Neural crest cell (in vitro differentiated cells): Measurements from ENCODE around the gene GORASP2. TPM values are rescaled to one million over a fixed set of nuclear protein-coding genes. Genes with fewer than 3 reads are reported as not detected.
"Not testable (repeated sequence)": the region's sequence is repeated elsewhere in the genome, so short reads cannot be mapped to it uniquely, and the experiment has no call there.

Source experiments
- DNase-seq: peaks from one replicate; pipeline ENCODE4 v3.0.0; 2021; ENCODE audit warnings: low read depth, mixed read lengths, low spot score
- H3K27ac Mint-ChIP-seq: one replicate; pipeline ENCODE4 v1.8.0; 2021; ENCODE audit warnings: mild to moderate bottlenecking, mixed read lengths; ENCODE audit not compliant: unreplicated experiment
- H3K27me3 Mint-ChIP-seq: 2 replicates; pipeline ENCODE4 v1.8.0; 2021; ENCODE audit warnings: low read depth, mild to moderate bottlenecking, mixed read lengths
- H3K36me3 Mint-ChIP-seq: 2 replicates; pipeline ENCODE4 v1.8.0; 2021; ENCODE audit warnings: low read depth, mild to moderate bottlenecking, mixed read lengths
- H3K4me1 Mint-ChIP-seq: 2 replicates; pipeline ENCODE4 v1.8.0; 2021; ENCODE audit warnings: mixed read lengths
- H3K4me3 Mint-ChIP-seq: one replicate; pipeline ENCODE4 v1.8.0; 2021; ENCODE audit warnings: mild to moderate bottlenecking, mixed read lengths
- H3K9me3 Mint-ChIP-seq: 2 replicates; pipeline ENCODE4 v1.8.0; 2021; ENCODE audit warnings: mixed read lengths
- total RNA-seq: library from RNA; stranded (reverse); gene quantifications from 2 replicates; pipeline ENCODE4 v1.2.1, GENCODE V29; 2021
- TF ChIP-seq, protein P1 (sequence below): fragments of 200-600 bp; sonication (generic); conservative IDR thresholded peaks from 2 replicates; pipeline ENCODE4 v1.5.0; 2021; ENCODE audit warnings: antibody characterized with exemption, mild to moderate bottlenecking

The GORASP2 gene
- total RNA-seq, 1 donor from 2014 or later, result 71.4 TPM

DNA sequence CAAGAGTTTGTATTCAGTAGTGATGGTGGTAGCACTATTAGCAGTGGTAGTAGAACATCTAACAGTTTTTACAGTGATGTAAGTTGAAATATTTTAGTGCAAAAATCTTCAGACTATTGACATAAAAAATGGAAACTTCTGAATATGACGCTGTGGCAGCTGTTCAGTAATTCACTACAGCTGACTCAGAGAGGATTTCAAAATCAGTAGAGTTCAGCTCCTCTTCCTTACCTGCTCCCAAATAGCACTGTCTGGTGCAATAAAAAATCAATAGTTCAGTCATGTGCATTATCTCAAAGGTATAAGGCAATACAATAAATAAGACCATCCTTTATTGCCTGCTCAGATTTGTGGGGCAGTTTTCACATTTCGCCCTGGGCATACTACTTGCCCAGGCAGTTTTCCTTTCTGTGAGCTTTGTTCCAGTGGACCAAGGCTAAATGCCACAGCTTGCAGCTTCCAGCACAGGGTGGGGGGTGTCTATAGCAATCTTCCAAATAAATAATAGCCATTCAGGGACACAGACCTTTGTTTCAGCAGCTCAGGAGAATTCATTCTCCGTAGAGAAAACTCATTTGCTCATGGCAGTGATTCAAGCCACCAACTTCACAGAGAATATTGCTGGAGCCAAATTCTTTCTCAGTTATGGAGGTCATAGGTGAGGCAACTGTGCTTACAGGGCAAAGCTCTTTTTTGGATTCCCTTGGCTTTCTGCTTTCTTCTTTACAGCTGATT is 33.9 kb upstream of the GORASP2 start:
- Mint-ChIP-seq H3K27me3 (no peaks in the 10 kb centered on the region), H3K9me3 (no peaks in the 10 kb centered on the region), H3K27ac (no peak overlapping the region), H3K4me1 (peaks cover 5% of the 10 kb centered on the region), H3K36me3 (no peaks in the 10 kb centered on the region), H3K4me3 (no peak overlapping the region)
- TF ChIP-seq, protein P1, sequence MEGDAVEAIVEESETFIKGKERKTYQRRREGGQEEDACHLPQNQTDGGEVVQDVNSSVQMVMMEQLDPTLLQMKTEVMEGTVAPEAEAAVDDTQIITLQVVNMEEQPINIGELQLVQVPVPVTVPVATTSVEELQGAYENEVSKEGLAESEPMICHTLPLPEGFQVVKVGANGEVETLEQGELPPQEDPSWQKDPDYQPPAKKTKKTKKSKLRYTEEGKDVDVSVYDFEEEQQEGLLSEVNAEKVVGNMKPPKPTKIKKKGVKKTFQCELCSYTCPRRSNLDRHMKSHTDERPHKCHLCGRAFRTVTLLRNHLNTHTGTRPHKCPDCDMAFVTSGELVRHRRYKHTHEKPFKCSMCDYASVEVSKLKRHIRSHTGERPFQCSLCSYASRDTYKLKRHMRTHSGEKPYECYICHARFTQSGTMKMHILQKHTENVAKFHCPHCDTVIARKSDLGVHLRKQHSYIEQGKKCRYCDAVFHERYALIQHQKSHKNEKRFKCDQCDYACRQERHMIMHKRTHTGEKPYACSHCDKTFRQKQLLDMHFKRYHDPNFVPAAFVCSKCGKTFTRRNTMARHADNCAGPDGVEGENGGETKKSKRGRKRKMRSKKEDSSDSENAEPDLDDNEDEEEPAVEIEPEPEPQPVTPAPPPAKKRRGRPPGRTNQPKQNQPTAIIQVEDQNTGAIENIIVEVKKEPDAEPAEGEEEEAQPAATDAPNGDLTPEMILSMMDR, result no peak
- no peak for DNase-seq

DNA sequence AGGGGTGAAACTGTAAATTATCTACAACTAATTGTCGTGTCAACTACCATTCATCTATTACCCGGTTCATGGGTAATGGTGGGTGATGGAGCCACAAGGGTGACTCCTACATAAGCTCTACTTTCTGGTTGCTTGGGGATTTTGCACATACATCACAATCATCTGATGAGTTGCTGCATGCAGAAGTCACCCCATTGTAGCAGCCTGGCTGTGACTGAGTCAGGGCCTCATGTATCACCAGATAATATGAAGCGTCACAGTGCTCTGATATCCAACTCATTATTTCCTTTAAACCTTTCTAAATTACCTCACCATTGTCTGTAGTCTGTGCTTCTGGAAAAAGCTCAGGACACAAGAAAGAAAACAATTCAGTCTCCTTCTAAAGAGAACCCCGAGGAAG is 32.4 kb upstream of the GORASP2 start:
- TF ChIP-seq, protein P1, result no peak
- DNase-seq, result no peak
- no peaks in the 10 kb centered on the region for H3K9me3 Mint-ChIP-seq
- H3K4me1 Mint-ChIP-seq, result peaks cover 5% of the 10 kb centered on the region
- no peaks in the 10 kb centered on the region for H3K27me3 Mint-ChIP-seq
- H3K4me3 Mint-ChIP-seq, result no peak overlapping the region
- no peak overlapping the region for H3K27ac Mint-ChIP-seq
- H3K36me3 Mint-ChIP-seq, result no peaks in the 10 kb centered on the region

DNA sequence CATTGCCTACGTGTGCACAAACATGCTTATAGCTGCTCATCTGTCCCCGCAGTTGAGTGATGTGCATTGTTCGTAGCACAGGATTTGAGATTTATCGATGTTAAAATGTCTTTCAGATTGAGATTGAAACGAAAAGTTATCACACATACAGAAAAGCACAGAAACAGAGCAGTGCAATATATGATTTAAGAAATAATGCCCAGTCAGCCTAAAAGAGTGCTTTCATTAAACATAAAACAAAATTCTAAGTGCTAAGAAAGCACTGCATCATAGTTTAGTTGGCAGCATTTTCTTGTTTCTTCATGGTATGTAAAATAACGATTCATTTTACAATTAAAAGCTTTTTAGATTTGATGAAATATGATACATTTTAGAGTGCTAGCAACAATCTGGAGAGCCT is 31.9 kb upstream of the GORASP2 start:
- H3K36me3 Mint-ChIP-seq, result no peaks in the 10 kb centered on the region
- H3K27ac Mint-ChIP-seq, result no peak overlapping the region
- no peaks in the 10 kb centered on the region for H3K27me3 Mint-ChIP-seq
- TF ChIP-seq, protein P1, result no peak
- H3K4me1 Mint-ChIP-seq, result peaks cover 5% of the 10 kb centered on the region
- H3K9me3 Mint-ChIP-seq, result no peaks in the 10 kb centered on the region
- H3K4me3 Mint-ChIP-seq, result no peak overlapping the region
- DNase-seq, result no peak

DNA sequence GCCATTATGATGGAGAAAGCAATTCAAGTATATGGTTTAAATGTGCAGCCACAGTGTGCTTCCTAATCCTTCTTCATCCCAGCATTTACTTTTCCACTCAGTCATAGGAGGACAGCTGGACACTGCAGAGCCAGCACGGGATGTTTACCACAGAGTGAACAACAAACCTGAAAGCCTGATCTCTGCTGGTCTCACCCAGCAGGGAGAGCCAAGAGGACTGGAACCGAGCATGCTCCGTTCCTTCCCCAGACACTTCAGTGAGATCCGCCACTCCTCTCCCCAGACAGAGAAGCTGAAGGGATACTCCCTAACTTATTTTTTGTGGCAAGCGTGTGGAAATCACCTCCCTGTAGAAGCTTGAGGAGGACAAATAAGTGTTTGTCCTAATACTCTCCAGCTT is 23.2 kb upstream of the GORASP2 start:
- H3K36me3 Mint-ChIP-seq, result peaks cover 7% of the 10 kb centered on the region
- peak overlapping the region; percentile 61 for H3K27ac Mint-ChIP-seq
- TF ChIP-seq, protein P1, result no peak
- peaks cover 13% of the 10 kb centered on the region for H3K9me3 Mint-ChIP-seq
- H3K27me3 Mint-ChIP-seq, result no peaks in the 10 kb centered on the region
- no peaks in the 10 kb centered on the region for H3K4me1 Mint-ChIP-seq
- no peak for DNase-seq
- H3K4me3 Mint-ChIP-seq, result no peak overlapping the region

DNA sequence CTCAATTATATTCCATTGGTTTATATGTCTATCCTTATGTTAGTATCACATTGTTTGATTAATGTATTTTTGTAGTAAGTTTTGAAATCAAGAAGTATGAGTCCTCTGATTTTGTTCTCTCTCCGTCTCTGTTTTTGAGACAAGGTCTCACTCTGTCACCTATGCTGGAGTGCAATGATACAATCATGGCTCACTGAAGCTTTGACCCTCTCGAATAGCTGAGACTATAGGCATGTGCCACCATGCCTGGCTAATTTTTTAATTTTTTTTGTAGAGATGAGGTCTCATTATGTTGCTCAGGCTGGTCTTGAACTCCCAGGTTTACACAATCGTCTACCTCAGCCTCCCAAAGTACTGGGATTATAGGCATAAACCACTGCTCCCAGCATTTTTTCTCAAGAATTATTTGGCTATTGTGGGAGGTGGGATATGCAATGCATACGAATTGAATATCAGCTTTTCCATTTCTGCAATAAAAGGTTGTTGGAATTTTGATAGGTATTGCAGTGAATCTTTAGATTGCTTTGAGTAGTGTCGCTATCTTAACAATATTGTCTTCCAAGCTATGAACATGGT is 17.7 kb upstream of the GORASP2 start:
- Mint-ChIP-seq H3K27me3 (no peaks in the 10 kb centered on the region), H3K36me3 (peaks cover 21% of the 10 kb centered on the region), H3K9me3 (peaks cover 26% of the 10 kb centered on the region), H3K4me3 (no peak overlapping the region), H3K27ac (no peak overlapping the region), H3K4me1 (no peaks in the 10 kb centered on the region)
- DNase-seq, result no peak
- TF ChIP-seq, protein P1, result no peak

DNA sequence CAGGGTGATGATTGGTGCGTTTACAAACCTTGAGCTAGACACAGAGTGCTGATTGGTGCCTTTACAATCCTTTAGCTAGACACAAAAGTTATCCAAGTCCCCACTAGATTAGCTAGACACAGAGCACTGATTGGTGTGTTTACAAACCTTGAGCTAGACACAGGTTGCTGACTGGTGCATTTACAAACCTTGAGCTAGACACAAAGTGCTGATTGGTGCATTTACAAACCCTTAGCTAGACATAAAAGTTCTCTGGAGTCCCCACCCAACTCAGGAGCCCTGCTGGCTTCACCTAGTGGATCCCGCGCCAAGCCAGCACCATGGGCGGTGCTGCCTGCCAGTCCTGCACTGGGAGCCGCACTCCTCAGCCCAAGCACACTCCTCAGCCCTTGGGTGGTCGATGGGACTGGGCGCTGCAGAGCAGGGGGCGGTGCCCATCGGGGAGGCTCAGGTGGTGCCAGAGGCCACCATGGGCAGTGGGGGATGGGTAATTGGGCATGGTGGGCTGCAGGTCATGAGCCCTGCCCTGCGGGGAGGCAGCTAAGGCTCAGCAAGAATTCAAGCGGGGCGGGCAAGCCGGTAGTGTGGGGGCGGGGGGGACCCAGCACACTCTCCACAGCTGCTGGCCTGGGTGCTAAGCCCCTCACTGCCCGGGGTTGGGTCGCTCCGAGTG is 13.9 kb upstream of the GORASP2 start:
- DNase-seq, H3K4me1 Mint-ChIP-seq, H3K27ac Mint-ChIP-seq, H3K4me3 Mint-ChIP-seq, H3K27me3 Mint-ChIP-seq: not testable (repeated sequence)
- Mint-ChIP-seq H3K9me3 (peaks cover 32% of the 10 kb centered on the region), H3K36me3 (peaks cover 35% of the 10 kb centered on the region)
